Esophagus squamous epithelium (tissue), 4 donors: ENCODE results near the gene SCG5.

ENCODE experiments used
- CTCF ChIP-seq, 6 experiments: fragments of 450-650 bp in 4 of 6; fragments of 200-600 bp in 2 of 6; sonication (generic) in 2 of 6; IDR thresholded peaks; one replicate each; pipeline ENCODE4 v1.5.1; 2016 to 2019; ENCODE audit warnings: antibody characterized with exemption in 6 of 6, mild to moderate bottlenecking in 4 of 6, moderate library complexity in 4 of 6
- POLR2A ChIP-seq, 4 donors: fragments of 450-650 bp; IDR thresholded peaks; one replicate each; pipeline ENCODE4 v1.6.1; 2017; ENCODE audit warnings: antibody characterized with exemption in 4 of 4, mild to moderate bottlenecking in 4 of 4, moderate library complexity in 3 of 4

- TF ChIP-seq POLR2A (IDR thresholded peaks at IDR 0.05) = no peak
- no peak for TF ChIP-seq CTCF (IDR thresholded peaks at IDR 0.05)
Measured at GRCh38 chr15:32656091-32656490, 14.6 kb downstream of the SCG5 start.
